ENCODE results near the gene NT5DC4.

GRCh38 chr2:112692495-112692911, 28.3 kb upstream of the NT5DC4 start:
- TF ChIP-seq CTCF (IDR thresholded peaks at IDR 0.05) (no peak), EZH2phosphoT487 (IDR thresholded peaks at IDR 0.05) (no peak)

Data from neural progenitor cell (in vitro differentiated cells).